GM12878 (cell line): ENCODE data around the gene SEMA3B. TPM values are rescaled to one million over a fixed set of nuclear protein-coding genes. Genes with fewer than 3 reads are reported as not detected.
"Not testable (repeated sequence)": the region's sequence is repeated elsewhere in the genome, so short reads cannot be mapped to it uniquely, and the experiment has no call there.

Source experiments
- ATAC-seq: fragments of 200-7000 bp; cut with Tn5 transposase; 3 replicates; pipeline ENCODE4 v1.9.1; 2020; ENCODE audit warnings: mild to moderate bottlenecking, moderate library complexity
- BruUV-seq: library from RNA; stranded (reverse); fragments of 400-500 nt; replicated peaks from 2 replicates; lab custom pipeline; 2021; lab: Mats Ljungman, UMichigan
- CTCF ChIA-PET: fragments of 300-600 bp; sonication (Branson Sonifier 250); formaldehyde crosslinking; extraction: SDS; loops from one replicate; lab custom pipeline; 2021; ENCODE audit warnings: inconsistent platforms; lab: Yijun Ruan, JAX
- POLR2A ChIA-PET: fragments of 350-600 bp; formaldehyde crosslinking; extraction: SDS; loops from one replicate; lab custom pipeline; 2021; ENCODE audit warnings: inconsistent platforms; lab: Charles Lee
- RAD21 ChIA-PET: fragments of 300-600 bp; sonication (Branson Sonifier 250); formaldehyde crosslinking; loops from one replicate; lab custom pipeline; 2023; ENCODE audit warnings: antibody characterized with exemption; ENCODE audit not compliant: unreplicated experiment; lab: Charles Lee
- SMC1A ChIA-PET: fragments of 300-600 bp; sonication (Branson Sonifier 250); formaldehyde crosslinking; loops from one replicate; lab custom pipeline; 2023; ENCODE audit not compliant: unreplicated experiment, uncharacterized antibody; lab: Charles Lee
- DNase-seq: peaks from one replicate; pipeline ENCODE4 v3.0.0-alpha.2; 2011; ENCODE audit warnings: low read depth, low spot score
- FAIRE-seq: peaks from 3 replicates; lab custom pipeline; 2011; peaks lifted over from hg19 to GRCh38; lab: Jason Lieb, UNC
- H2AFZ ChIP-seq: 2 replicates; pipeline ENCODE4 v1.6.0; 2011; ENCODE audit warnings: low read depth, low read length, control low read depth; ENCODE audit not compliant: control insufficient read depth
- H3K27ac ChIP-seq: 2 replicates; pipeline ENCODE4 v1.5.1; 2011; ENCODE audit warnings: control low read depth; ENCODE audit not compliant: control insufficient read depth, insufficient read depth
- H3K27me3 ChIP-seq, 2 experiments: replicated peaks in 1 of 2; 2 replicates each; pipeline versions ENCODE4 v1.6.0 to v1.6.1; 2011; ENCODE audit warnings: low read length in 1 of 2; ENCODE audit not compliant: control insufficient read depth in 2 of 2, insufficient read depth in 2 of 2
- H3K36me3 ChIP-seq, 2 experiments: 2 replicates each; pipeline ENCODE4 v1.5.1; 2011; ENCODE audit warnings: low read length in 1 of 2; ENCODE audit not compliant: control insufficient read depth in 2 of 2, insufficient read depth in 2 of 2
- H3K4me1 ChIP-seq: 2 replicates; pipeline ENCODE4 v1.6.1; 2011; ENCODE audit warnings: mild to moderate bottlenecking, low read length, moderate library complexity, mixed read lengths; ENCODE audit not compliant: control insufficient read depth, insufficient read depth
- H3K4me2 ChIP-seq: 2 replicates; pipeline ENCODE4 v1.6.0; 2011; ENCODE audit warnings: control low read depth; ENCODE audit not compliant: control insufficient read depth, insufficient read depth
- H3K4me3 ChIP-seq: fragments of 200-600 bp; sonication (generic); 2 replicates; pipeline ENCODE4 v1.5.1; 2016
- H3K79me2 ChIP-seq: 2 replicates; pipeline ENCODE4 v1.6.0; 2011; ENCODE audit warnings: low read length; ENCODE audit not compliant: control insufficient read depth, insufficient read depth
- H3K9ac ChIP-seq: 2 replicates; pipeline ENCODE4 v1.8.0; 2011; ENCODE audit warnings: low read length, control low read depth, mixed read lengths; ENCODE audit not compliant: control insufficient read depth, insufficient read depth
- H3K9me3 ChIP-seq: replicated peaks from 3 replicates; pipeline ENCODE4 v1.5.1; 2011; ENCODE audit warnings: mild to moderate bottlenecking, low read length; ENCODE audit not compliant: control insufficient read depth, insufficient read depth
- H4K20me1 ChIP-seq: 2 replicates; pipeline ENCODE4 v1.6.0; 2011; ENCODE audit not compliant: control insufficient read depth, insufficient read depth
- IKZF2 ChIP-seq, 2 experiments: fragments of 450-650 bp; IDR thresholded peaks; 2 replicates each; pipeline ENCODE4 v1.6.1; 2017; ENCODE audit warnings: mild to moderate bottlenecking in 2 of 2, moderate library complexity in 2 of 2
- KLF5 ChIP-seq: fragments of 450-650 bp; IDR thresholded peaks from 2 replicates; pipeline ENCODE4 v1.6.1; 2014; ENCODE audit warnings: mild to moderate bottlenecking; ENCODE audit not compliant: partially characterized antibody
- MYB ChIP-seq: fragments of 150-350 bp; IDR thresholded peaks from 2 replicates; pipeline ENCODE4 v1.6.1; 2014; ENCODE audit warnings: mild to moderate bottlenecking, low read depth, low read length, borderline replicate concordance
- SMC3 ChIP-seq: IDR thresholded peaks from 2 replicates; pipeline ENCODE4 v1.6.1; 2011; ENCODE audit warnings: low read length, improper control_type of control experiment, borderline replicate concordance
- ZSCAN29 ChIP-seq: fragments of 450-650 bp; IDR thresholded peaks from 2 replicates; pipeline ENCODE4 v1.6.1; 2017; ENCODE audit warnings: mild to moderate bottlenecking, moderate library complexity
- WGBS: methylation state at CpG from one replicate; pipeline ENCODE4 v1.1.6; 2016; ENCODE audit warnings: low lambda C conversion rate; ENCODE audit not compliant: insufficient replicate concordance, insufficient coverage; ENCODE audit errors: missing lambda C conversion rate; 5-methylcytosine and 5-hydroxymethylcytosine counted together
- in situ Hi-C: fragments of 300-500 bp; cut with MboI; formaldehyde crosslinking; loops from 9 replicates; pipeline ENCODE4 v1.14.3; 2018; ENCODE audit warnings: mixed read lengths
- intact Hi-C: fragments of 100-400 bp; cut with micrococcal nuclease; formaldehyde crosslinking; loops from one replicate; pipeline ENCODE4 v1.14.2; 2022; ENCODE audit not compliant: unreplicated experiment
- polyA plus RNA-seq, 11 experiments: library from polyadenylated mRNA; depleted of rRNA in 4 of 11; unstranded in 6 of 11; stranded (reverse) in 5 of 11; fragments of >200 nt; fragmentation: Nextera tagmentation in 4 of 11; fragmentation: Illumina TruSeq in 1 of 11; extraction: Ambion mirVana in 4 of 11; extraction: Trizol in 1 of 11; gene quantifications; 1 replicate in 1 of 11; 2 replicates in 10 of 11; pipeline versions ENCODE4 v1.2.1 to v1.2.3, GENCODE V29; 2011 to 2016; ENCODE audit warnings: inconsistent platforms in 2 of 11, missing spikeins in 2 of 11, low read depth in 1 of 11
- total RNA-seq, 4 experiments: library from RNA; depleted of rRNA in 3 of 4; stranded (reverse); fragments of >200 nt in 3 of 4; fragmentation: Illumina TruSeq in 1 of 4; extraction: Trizol in 1 of 4; gene quantifications; 2 replicates each; pipeline versions ENCODE4 v1.2.1 to v1.2.3, GENCODE V29; 2013 to 2021
- TF ChIP-seq, protein P1 (sequence below): fragments of 450-650 bp; IDR thresholded peaks from 2 replicates; pipeline ENCODE4 v1.6.1; 2016; ENCODE audit warnings: mild to moderate bottlenecking
- TF ChIP-seq, protein P2 (sequence below): fragments of 450-650 bp; IDR thresholded peaks from 2 replicates; pipeline ENCODE4 v1.6.1; 2017; ENCODE audit warnings: mild to moderate bottlenecking

Gene SEMA3B
- total and polyA plus RNA-seq, 10 of the 15 experiments (the other 5 are each of a cell fraction or from before 2014, with no cell fraction given) = 0.06 to 0.59 (median 0.14) TPM; not detected in 2

DNA sequence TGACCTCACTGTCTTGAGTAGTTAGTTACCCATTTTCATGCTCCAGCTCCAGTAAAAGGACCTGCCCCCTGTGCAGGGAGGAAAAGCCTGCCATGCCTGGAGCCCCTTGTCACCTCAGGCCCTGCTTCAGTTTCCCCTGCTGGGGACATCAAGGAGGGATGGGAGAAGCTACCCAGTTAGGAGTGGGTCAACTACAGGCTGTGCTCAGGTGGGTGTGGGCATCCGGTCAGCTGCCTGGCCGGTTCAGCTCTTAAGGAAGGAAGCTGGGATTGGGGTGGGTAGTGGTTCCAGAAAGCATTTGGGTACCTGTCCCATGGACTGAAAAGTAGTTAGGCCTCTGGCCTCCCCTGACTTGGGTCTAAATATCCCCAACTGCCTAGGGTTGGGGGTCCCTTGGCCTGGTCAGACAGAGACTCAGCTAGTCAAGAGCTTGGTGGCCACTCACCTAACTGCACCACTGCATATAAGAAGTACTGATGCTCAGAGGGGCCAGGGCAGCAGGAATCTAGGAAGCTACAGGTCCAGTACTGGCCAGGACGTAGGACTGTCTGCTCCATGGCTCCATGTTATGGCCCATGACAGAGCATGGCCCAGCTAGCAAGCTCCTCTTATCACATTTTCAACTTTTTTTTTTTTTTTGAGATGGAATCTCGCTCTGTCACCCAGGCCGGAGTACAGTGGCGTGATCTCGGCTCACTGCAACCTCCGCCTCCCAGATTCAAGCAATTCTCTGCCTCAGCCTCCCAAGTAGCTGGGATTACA lies 10.5 kb downstream of the SEMA3B start:
- ATAC-seq = no peak
- Histone ChIP-seq H3K4me2 (no peak overlapping the region), H4K20me1 (no peaks in the 10 kb centered on the region), H3K27me3 (peaks cover 7 to 8% of the 10 kb centered on the region in 2 experiments; a peak in 3 of 4 replicates), H3K9me3 (no peaks in the 10 kb centered on the region), H3K9ac (no peak overlapping the region), H3K27ac (no peak overlapping the region), H3K4me1 (no peaks in the 10 kb centered on the region), H3K79me2 (no peaks in the 10 kb centered on the region), H2AFZ (no peak overlapping the region), H3K36me3 (no peaks in the 10 kb centered on the region), H3K4me3 (no peak overlapping the region)
- ChIA-PET CTCF (interaction anchor here (1.5 to 2.4 kb wide), 3 partner anchors 45 to 159 kb away, joined by 3 to 7 read pairs (median 6); partner anchors contain the start of gene GNAT1), RAD21 (no interaction called here), POLR2A (interaction anchor here (0.6 to 1.1 kb wide), 3 partner anchors 19 to 888 kb away, joined by 4 to 8 read pairs (median 5); no protein-coding TSS in a partner anchor), SMC1A (interaction anchor here (1.3 kb wide), 1 partner anchor 84 kb away, joined by 5 read pairs; no protein-coding TSS in a partner anchor)
- 62% methylated on average over 6 of the region's 8 CpGs for WGBS
- no peak for DNase-seq
- no peak for FAIRE-seq
- TF ChIP-seq KLF5 (no peak), SMC3 (no peak), IKZF2 (IDR thresholded peaks at IDR 0.05) (no peak), MYB (no peak), ZSCAN29 (no peak)
- TF ChIP-seq, protein P1, sequence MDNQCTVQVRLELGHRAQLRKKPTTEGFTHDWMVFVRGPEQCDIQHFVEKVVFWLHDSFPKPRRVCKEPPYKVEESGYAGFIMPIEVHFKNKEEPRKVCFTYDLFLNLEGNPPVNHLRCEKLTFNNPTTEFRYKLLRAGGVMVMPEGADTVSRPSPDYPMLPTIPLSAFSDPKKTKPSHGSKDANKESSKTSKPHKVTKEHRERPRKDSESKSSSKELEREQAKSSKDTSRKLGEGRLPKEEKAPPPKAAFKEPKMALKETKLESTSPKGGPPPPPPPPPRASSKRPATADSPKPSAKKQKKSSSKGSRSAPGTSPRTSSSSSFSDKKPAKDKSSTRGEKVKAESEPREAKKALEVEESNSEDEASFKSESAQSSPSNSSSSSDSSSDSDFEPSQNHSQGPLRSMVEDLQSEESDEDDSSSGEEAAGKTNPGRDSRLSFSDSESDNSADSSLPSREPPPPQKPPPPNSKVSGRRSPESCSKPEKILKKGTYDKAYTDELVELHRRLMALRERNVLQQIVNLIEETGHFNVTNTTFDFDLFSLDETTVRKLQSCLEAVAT = no peak
- TF ChIP-seq, protein P2, sequence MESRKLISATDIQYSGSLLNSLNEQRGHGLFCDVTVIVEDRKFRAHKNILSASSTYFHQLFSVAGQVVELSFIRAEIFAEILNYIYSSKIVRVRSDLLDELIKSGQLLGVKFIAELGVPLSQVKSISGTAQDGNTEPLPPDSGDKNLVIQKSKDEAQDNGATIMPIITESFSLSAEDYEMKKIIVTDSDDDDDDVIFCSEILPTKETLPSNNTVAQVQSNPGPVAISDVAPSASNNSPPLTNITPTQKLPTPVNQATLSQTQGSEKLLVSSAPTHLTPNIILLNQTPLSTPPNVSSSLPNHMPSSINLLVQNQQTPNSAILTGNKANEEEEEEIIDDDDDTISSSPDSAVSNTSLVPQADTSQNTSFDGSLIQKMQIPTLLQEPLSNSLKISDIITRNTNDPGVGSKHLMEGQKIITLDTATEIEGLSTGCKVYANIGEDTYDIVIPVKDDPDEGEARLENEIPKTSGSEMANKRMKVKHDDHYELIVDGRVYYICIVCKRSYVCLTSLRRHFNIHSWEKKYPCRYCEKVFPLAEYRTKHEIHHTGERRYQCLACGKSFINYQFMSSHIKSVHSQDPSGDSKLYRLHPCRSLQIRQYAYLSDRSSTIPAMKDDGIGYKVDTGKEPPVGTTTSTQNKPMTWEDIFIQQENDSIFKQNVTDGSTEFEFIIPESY = no peak
- intact Hi-C loops (no loop called here), in situ Hi-C loops (no loop called here)
- no TSS peak for BruUV-seq

- H3K9ac ChIP-seq, H3K9me3 ChIP-seq, in situ Hi-C loops, H3K79me2 ChIP-seq, ATAC-seq, RAD21 ChIA-PET, H3K4me2 ChIP-seq, SMC1A ChIA-PET, H3K27me3 ChIP-seq, BruUV-seq, CTCF ChIA-PET, H3K27ac ChIP-seq, intact Hi-C loops, FAIRE-seq, H3K4me1 ChIP-seq, DNase-seq, H2AFZ ChIP-seq, H4K20me1 ChIP-seq, H3K4me3 ChIP-seq: not testable (repeated sequence)
- POLR2A ChIA-PET = interaction anchor here (1.0 kb wide), 1 partner anchor 15 kb away, joined by 3 read pairs; the partner anchor contains the start of genes HYAL3 and NAA80
- 89% methylated on average over 6 of the region's 6 CpGs for WGBS
- peaks cover 0 to 17% of the 10 kb centered on the region in 2 experiments; a peak in 3 of 4 replicates for H3K36me3 ChIP-seq
Measured at GRCh38 chr3:50284121-50284520, 15.2 kb downstream of the SEMA3B start.
